ENCODE measurements around the gene CNST. TPM values are rescaled to one million over a fixed set of nuclear protein-coding genes. Genes with fewer than 3 reads are reported as not detected.

CNST gene
- total RNA-seq, 1 donor from 2014 or later = 14.6 TPM

- H3K27me3 Mint-ChIP-seq (ENCODE audit: unreplicated experiment) = peaks cover 8% of the 10 kb centered on the region
- H3K27ac Mint-ChIP-seq (ENCODE audit: unreplicated experiment) = no peak overlapping the region
- H3K9me3 Mint-ChIP-seq (ENCODE audit: unreplicated experiment) = peaks cover 11% of the 10 kb centered on the region
- H3K36me3 Mint-ChIP-seq (ENCODE audit: low read depth, unreplicated experiment) = peaks cover 5% of the 10 kb centered on the region
- H3K4me1 Mint-ChIP-seq (ENCODE audit: unreplicated experiment) = peaks cover 7% of the 10 kb centered on the region
- DNase-seq (ENCODE audit: low spot score) = no peak
- no peak overlapping the region for H3K4me3 Mint-ChIP-seq (ENCODE audit: unreplicated experiment)
- no peak for TF ChIP-seq CTCF (IDR thresholded peaks at IDR 0.05; ENCODE audit: unreplicated experiment)
These were observed 128.9 kb downstream of the CNST start for GRCh38 chr1:246695136-246695535.

- H3K4me3 Mint-ChIP-seq (ENCODE audit: unreplicated experiment) = no peak overlapping the region
- TF ChIP-seq CTCF (IDR thresholded peaks at IDR 0.05; ENCODE audit: unreplicated experiment) = no peak
- no peak for DNase-seq (ENCODE audit: low spot score)
- peaks cover 11% of the 10 kb centered on the region for H3K9me3 Mint-ChIP-seq (ENCODE audit: unreplicated experiment)
- H3K4me1 Mint-ChIP-seq (ENCODE audit: unreplicated experiment) = peaks cover 7% of the 10 kb centered on the region
- H3K36me3 Mint-ChIP-seq (ENCODE audit: low read depth, unreplicated experiment) = peaks cover 5% of the 10 kb centered on the region
- H3K27ac Mint-ChIP-seq (ENCODE audit: unreplicated experiment) = no peak overlapping the region
- peaks cover 8% of the 10 kb centered on the region for H3K27me3 Mint-ChIP-seq (ENCODE audit: unreplicated experiment)
These were observed 129.4 kb downstream of the CNST start for GRCh38 chr1:246695666-246696065.

GRCh38 chr1:246698466-246699094 lies 132.3 kb downstream of the CNST start:
- Mint-ChIP-seq H3K4me1 (ENCODE audit: unreplicated experiment) (peaks cover 7% of the 10 kb centered on the region), H3K27me3 (ENCODE audit: unreplicated experiment) (peaks cover 3% of the 10 kb centered on the region), H3K27ac (ENCODE audit: unreplicated experiment) (no peak overlapping the region), H3K4me3 (ENCODE audit: unreplicated experiment) (no peak overlapping the region), H3K36me3 (ENCODE audit: low read depth, unreplicated experiment) (peaks cover 5% of the 10 kb centered on the region), H3K9me3 (ENCODE audit: unreplicated experiment) (no peaks in the 10 kb centered on the region)
- no peak for DNase-seq (ENCODE audit: low spot score)
- TF ChIP-seq CTCF (IDR thresholded peaks at IDR 0.05; ENCODE audit: unreplicated experiment) = no peak

- Mint-ChIP-seq H3K4me3 (ENCODE audit: unreplicated experiment) (no peak overlapping the region), H3K27ac (ENCODE audit: unreplicated experiment) (no peak overlapping the region), H3K4me1 (ENCODE audit: unreplicated experiment) (peaks cover 7% of the 10 kb centered on the region), H3K36me3 (ENCODE audit: low read depth, unreplicated experiment) (peaks cover 5% of the 10 kb centered on the region), H3K9me3 (ENCODE audit: unreplicated experiment) (no peaks in the 10 kb centered on the region), H3K27me3 (ENCODE audit: unreplicated experiment) (peaks cover 3% of the 10 kb centered on the region)
- peak; percentile 70 for DNase-seq (ENCODE audit: low spot score)
- peak; percentile 59 for TF ChIP-seq CTCF (IDR thresholded peaks at IDR 0.05; ENCODE audit: unreplicated experiment)
These were observed 133.0 kb downstream of the CNST start for GRCh38 chr1:246699095-246699735.

GRCh38 chr1:246703581-246703980 lies 137.3 kb downstream of the CNST start:
- no peak for TF ChIP-seq CTCF (IDR thresholded peaks at IDR 0.05; ENCODE audit: unreplicated experiment)
- Mint-ChIP-seq H3K4me1 (ENCODE audit: unreplicated experiment) (peaks cover 3% of the 10 kb centered on the region), H3K27ac (ENCODE audit: unreplicated experiment) (no peak overlapping the region), H3K36me3 (ENCODE audit: low read depth, unreplicated experiment) (no peaks in the 10 kb centered on the region), H3K9me3 (ENCODE audit: unreplicated experiment) (no peaks in the 10 kb centered on the region), H3K27me3 (ENCODE audit: unreplicated experiment) (no peaks in the 10 kb centered on the region), H3K4me3 (ENCODE audit: unreplicated experiment) (no peak overlapping the region)
- no peak for DNase-seq (ENCODE audit: low spot score)
